Parathyroid adenoma (tissue), 2 donors: Measurements from ENCODE around the gene MEF2B.
"Not testable (repeated sequence)": the region's sequence is repeated elsewhere in the genome, so short reads cannot be mapped to it uniquely, and the experiment has no call there.

Experiments used
- H2AFZ ChIP-seq: fragments of 300-600 bp; sonication (generic); one replicate; pipeline ENCODE4 v1.7.0; 2017; ENCODE audit warnings: antibody characterized with exemption, mild to moderate bottlenecking
- H3K27ac ChIP-seq: fragments of 300-600 bp; sonication (generic); one replicate; pipeline ENCODE4 v1.7.0; 2017
- H3K27me3 ChIP-seq: fragments of 300-600 bp; sonication (generic); one replicate; pipeline ENCODE4 v1.7.0; 2017; ENCODE audit warnings: low read length; ENCODE audit not compliant: control insufficient read depth, insufficient read depth
- H3K36me3 ChIP-seq: fragments of 300-600 bp; sonication (generic); one replicate; pipeline ENCODE4 v1.7.0; 2017; ENCODE audit warnings: low read length; ENCODE audit not compliant: control insufficient read depth, insufficient read depth
- H3K4me1 ChIP-seq: fragments of 300-600 bp; sonication (generic); one replicate; pipeline ENCODE4 v1.7.0; 2017; ENCODE audit warnings: control low read depth
- H3K4me2 ChIP-seq: fragments of 300-600 bp; sonication (generic); one replicate; pipeline ENCODE4 v1.7.0; 2017; ENCODE audit warnings: low read length
- H3K4me3 ChIP-seq: fragments of 300-600 bp; sonication (generic); one replicate; pipeline ENCODE4 v1.7.0; 2017; ENCODE audit warnings: low read depth, low read length
- H3K79me2 ChIP-seq: fragments of 300-600 bp; sonication (generic); one replicate; pipeline ENCODE4 v1.7.0; 2017; ENCODE audit warnings: control low read depth
- H3K9ac ChIP-seq: fragments of 300-600 bp; sonication (generic); one replicate; pipeline ENCODE4 v1.7.0; 2017; ENCODE audit warnings: mild to moderate bottlenecking
- H3K9me3 ChIP-seq: fragments of 300-600 bp; sonication (generic); one replicate; pipeline ENCODE4 v1.7.0; 2017; ENCODE audit warnings: low read length; ENCODE audit not compliant: control insufficient read depth
- CTCF ChIP-seq: fragments of 300-600 bp; sonication (generic); IDR thresholded peaks from one replicate; pipeline ENCODE4 v1.7.0; 2017; ENCODE audit warnings: antibody characterized with exemption, mild to moderate bottlenecking
- donor health status: primary hyperparathyroidism.

The MEF2B gene

DNA sequence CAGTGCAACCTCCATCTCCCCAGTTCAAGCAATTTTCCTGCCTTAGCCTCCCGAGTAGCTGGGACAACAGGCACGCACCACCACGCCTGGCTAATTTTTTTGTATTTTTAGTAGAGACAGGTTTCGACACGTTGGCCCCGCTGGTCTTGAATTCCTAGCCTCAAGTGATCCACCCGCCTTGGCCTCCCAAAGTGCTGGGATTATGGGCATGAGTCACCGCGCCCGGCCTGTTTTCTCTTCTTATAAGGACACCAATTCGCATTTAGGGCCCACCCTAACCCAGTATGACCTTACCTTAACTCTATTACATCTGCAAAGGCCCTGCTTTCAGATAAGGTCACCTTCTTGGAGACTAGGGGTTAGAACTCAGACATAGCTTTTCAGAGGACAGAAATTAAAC lies 66.9 kb downstream of the MEF2B start:
- H3K36me3 ChIP-seq: no peaks in the 10 kb centered on the region
- no peak overlapping the region for H3K4me3 ChIP-seq
- H3K4me1 ChIP-seq: no peaks in the 10 kb centered on the region
- no peaks in the 10 kb centered on the region for H3K79me2 ChIP-seq
- H3K9me3 ChIP-seq: no peaks in the 10 kb centered on the region
- no peak overlapping the region for H2AFZ ChIP-seq
- no peak for TF ChIP-seq CTCF
- H3K27ac ChIP-seq: no peak overlapping the region
- H3K27me3 ChIP-seq: no peaks in the 10 kb centered on the region
- no peak overlapping the region for H3K4me2 ChIP-seq
- H3K9ac ChIP-seq: no peak overlapping the region

GRCh38 chr19:19102566-19102965 lies 67.5 kb downstream of the MEF2B start:
- not testable (repeated sequence) for H3K79me2 ChIP-seq, H3K4me1 ChIP-seq, H2AFZ ChIP-seq, H3K4me3 ChIP-seq, H3K9ac ChIP-seq, H3K4me2 ChIP-seq, H3K36me3 ChIP-seq, H3K27me3 ChIP-seq, H3K27ac ChIP-seq, H3K9me3 ChIP-seq

DNA sequence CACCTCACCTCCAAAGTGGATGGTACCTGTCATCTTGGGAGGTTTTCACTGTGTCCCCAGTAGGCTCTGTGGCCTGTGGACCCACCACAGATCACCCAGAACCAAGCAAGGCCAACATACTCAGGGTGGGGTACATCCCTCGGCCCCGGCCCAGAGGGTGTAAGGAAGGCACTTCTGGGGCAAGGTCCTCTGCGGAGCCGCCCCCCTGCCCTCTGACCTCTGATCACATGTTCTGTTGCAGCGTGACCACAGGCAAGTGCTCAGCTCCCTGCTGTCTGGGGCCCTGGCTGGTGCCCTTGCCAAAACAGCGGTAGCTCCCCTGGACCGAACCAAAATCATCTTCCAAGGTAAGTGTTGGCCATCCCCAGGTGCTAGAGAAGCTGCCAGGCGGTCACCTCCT lies 68.5 kb downstream of the MEF2B start:
- Histone ChIP-seq H3K79me2 (no peaks in the 10 kb centered on the region), H3K4me1 (no peaks in the 10 kb centered on the region), H3K4me3 (no peak overlapping the region), H3K27me3 (no peaks in the 10 kb centered on the region), H3K4me2 (no peak overlapping the region), H3K36me3 (no peaks in the 10 kb centered on the region), H3K9ac (no peak overlapping the region), H3K27ac (no peak overlapping the region), H3K9me3 (no peaks in the 10 kb centered on the region), H2AFZ (no peak overlapping the region)
- TF ChIP-seq CTCF: no peak

DNA sequence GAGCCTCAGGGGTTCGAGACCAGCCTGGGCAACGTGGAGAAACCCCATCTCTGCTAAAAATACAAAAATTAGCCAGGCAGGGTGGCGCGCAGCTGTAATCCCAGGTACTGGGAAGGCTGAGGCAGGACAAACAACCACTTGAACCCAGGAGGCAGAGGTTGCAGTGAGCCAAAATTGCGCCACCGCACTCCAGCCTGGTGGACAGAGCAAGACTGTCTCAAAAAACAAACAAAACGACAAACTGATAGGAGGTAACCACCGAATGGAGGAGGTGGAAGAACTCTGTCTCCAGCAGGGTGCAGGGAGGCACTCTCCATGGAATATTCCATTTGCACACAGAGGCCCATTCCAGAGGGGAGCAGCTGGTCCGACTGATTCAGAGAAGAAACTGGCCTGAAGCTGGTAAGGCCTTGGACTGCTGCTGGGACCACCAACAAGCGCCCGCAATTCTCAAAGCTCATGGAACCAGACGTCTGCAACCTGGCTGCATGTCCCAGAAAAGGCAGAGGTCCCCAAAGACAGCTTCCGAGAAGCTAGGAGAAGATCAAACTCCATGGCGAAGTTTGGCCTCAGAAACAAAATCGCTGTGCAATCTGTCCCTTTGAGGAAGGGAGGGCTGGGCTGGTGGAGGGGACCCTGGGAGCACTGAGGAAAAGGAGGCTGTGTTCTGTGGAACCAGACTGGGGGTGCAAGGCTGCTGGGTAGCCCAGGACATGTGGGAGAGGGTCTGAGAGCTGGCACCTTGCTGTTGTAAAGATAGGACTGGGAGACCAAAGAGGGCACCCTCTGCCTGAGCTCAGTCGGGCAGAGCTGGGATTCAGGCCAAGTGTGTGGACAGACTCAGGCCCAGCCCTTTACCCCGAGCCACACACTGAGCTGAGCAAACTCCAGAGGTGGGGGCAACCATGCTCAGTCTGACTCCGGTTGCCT lies 71.1 kb downstream of the MEF2B start:
- Histone ChIP-seq H3K27ac (no peak overlapping the region), H3K9me3 (no peaks in the 10 kb centered on the region), H3K79me2 (no peaks in the 10 kb centered on the region), H3K4me2 (no peak overlapping the region), H3K27me3 (no peaks in the 10 kb centered on the region), H3K4me1 (no peaks in the 10 kb centered on the region), H3K4me3 (no peak overlapping the region), H3K36me3 (no peaks in the 10 kb centered on the region), H2AFZ (no peak overlapping the region), H3K9ac (no peak overlapping the region)
- no peak for TF ChIP-seq CTCF

GRCh38 chr19:19098084-19098702 lies 71.9 kb downstream of the MEF2B start:
- H3K36me3 ChIP-seq: no peaks in the 10 kb centered on the region
- no peak overlapping the region for H2AFZ ChIP-seq
- H3K4me2 ChIP-seq: no peak overlapping the region
- H3K9ac ChIP-seq: no peak overlapping the region
- no peaks in the 10 kb centered on the region for H3K27me3 ChIP-seq
- H3K79me2 ChIP-seq: no peaks in the 10 kb centered on the region
- TF ChIP-seq CTCF: no peak
- no peaks in the 10 kb centered on the region for H3K4me1 ChIP-seq
- no peaks in the 10 kb centered on the region for H3K9me3 ChIP-seq
- H3K27ac ChIP-seq: no peak overlapping the region
- no peak overlapping the region for H3K4me3 ChIP-seq
